Activated CD8-positive, alpha-beta memory T cell treated with anti-CD3 and anti-CD28 coated beads, Interleukin-2, amount 10 ng/mL, durations not matched to agents 7 days and 5 days (primary cell): ENCODE data around the gene AP3B2. TPM values are rescaled to one million over a fixed set of nuclear protein-coding genes. Genes with fewer than 3 reads are reported as not detected.

Experiments used
- ATAC-seq: fragments of 150-1000 bp; cut with Tn5 transposase; one replicate; pipeline ENCODE4 v1.10.0; 2021; ENCODE audit warnings: moderate library complexity
- CTCF ChIA-PET: fragments of 350-600 bp; sonication (Branson Sonifier 250); formaldehyde crosslinking; loops from one replicate; lab custom pipeline; 2021; ENCODE audit warnings: antibody characterized with exemption; lab: Charles Lee
- DNase-seq: peaks from one replicate; pipeline ENCODE4 v3.0.0-alpha.2; 2020
- H3K27ac Mint-ChIP-seq: one replicate; pipeline ENCODE4 v1.8.0; 2021; ENCODE audit warnings: mild to moderate bottlenecking, mixed read lengths
- H3K27me3 Mint-ChIP-seq: one replicate; pipeline ENCODE4 v1.8.0; 2021; ENCODE audit warnings: mixed read lengths
- H3K36me3 Mint-ChIP-seq: one replicate; pipeline ENCODE4 v1.8.0; 2021; ENCODE audit warnings: mild to moderate bottlenecking, mixed read lengths
- H3K4me1 Mint-ChIP-seq: one replicate; pipeline ENCODE4 v1.8.0; 2021; ENCODE audit warnings: mixed read lengths
- H3K4me3 Mint-ChIP-seq: one replicate; pipeline ENCODE4 v1.8.0; 2021; ENCODE audit warnings: mild to moderate bottlenecking, moderate library complexity, mixed read lengths
- H3K9me3 Mint-ChIP-seq: one replicate; pipeline ENCODE4 v1.8.0; 2022; ENCODE audit warnings: low read depth, mixed read lengths
- total RNA-seq, 2 experiments: library from RNA; stranded (reverse); gene quantifications; one replicate each; pipeline ENCODE4 v1.2.3, GENCODE V29; 2021

Gene AP3B2
- total RNA-seq, 2 experiments from 2014 or later: not detected

DNA sequence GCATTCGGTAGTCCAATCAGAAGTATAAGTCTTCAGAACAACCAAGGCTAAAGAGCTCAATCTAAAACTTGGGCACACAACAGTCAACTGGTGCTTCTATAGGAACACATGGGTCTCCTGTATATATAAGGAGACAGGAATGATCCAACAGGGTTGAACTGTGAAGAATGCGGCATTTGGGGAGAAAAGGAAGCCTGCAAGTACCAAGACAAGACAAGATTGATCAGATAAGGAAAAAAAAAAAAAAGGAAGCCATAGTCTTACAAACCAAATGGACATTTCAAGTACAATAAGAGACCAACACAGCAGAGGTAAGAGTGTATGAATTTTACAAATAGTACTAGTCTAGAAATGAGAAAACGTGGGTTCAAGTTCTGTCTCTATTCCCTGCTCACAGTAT lies 69.0 kb downstream of the AP3B2 start:
- H3K27me3 Mint-ChIP-seq: peaks cover 83% of the 10 kb centered on the region

DNA sequence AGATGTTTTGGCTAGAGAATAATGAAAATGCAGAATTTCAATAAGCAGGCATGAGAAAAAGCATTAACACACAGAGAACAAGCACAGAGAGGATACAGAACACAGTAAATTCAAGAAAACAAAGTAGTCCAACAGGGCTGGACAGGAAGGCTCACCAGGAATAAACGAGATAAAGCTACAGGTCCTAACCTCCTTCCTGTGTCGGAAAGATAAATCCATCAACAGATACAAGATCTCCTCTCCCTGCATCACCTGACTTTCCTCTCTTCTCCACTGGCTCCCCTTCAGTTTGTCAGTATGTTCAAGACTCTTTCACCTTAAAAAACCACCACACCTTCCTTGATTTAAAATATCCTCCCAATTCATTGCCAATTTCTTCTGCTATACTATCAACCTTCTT lies 73.9 kb downstream of the AP3B2 start:
- no peaks in the 10 kb centered on the region for H3K36me3 Mint-ChIP-seq
- no peak for DNase-seq
- H3K4me1 Mint-ChIP-seq: no peaks in the 10 kb centered on the region
- H3K9me3 Mint-ChIP-seq: no peaks in the 10 kb centered on the region
- ATAC-seq: no peak
- CTCF ChIA-PET: no interaction called here
- peaks cover 52% of the 10 kb centered on the region for H3K27me3 Mint-ChIP-seq
- no peak overlapping the region for H3K4me3 Mint-ChIP-seq
- H3K27ac Mint-ChIP-seq: no peak overlapping the region

More for the DNA sequence above, 69.0 kb downstream of the AP3B2 start:
- Mint-ChIP-seq H3K9me3 (no peaks in the 10 kb centered on the region), H3K4me1 (no peaks in the 10 kb centered on the region), H3K27ac (no peak overlapping the region), H3K36me3 (no peaks in the 10 kb centered on the region), H3K4me3 (no peak overlapping the region)
- no peak for DNase-seq
- no peak for ATAC-seq
- CTCF ChIA-PET: no interaction called here

DNA sequence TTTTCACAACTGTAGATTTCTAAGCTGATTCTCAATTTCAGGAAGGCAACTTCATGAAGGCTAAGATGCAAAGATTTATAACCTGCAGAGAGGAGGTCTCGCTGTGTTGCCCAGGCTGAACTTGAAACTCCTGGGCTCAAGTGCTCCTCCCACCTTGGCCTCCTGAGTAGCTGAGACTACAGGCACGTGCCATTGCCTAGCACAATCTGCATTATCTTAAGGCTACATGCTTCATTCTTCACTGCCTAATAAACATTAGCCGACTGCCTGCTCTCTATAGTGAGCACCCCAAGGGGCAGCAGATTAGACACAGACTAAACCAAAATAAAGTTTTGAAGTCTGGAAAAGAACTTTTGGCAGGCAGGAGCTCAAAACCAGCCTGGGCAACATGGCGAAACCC lies 79.6 kb downstream of the AP3B2 start:
- CTCF ChIA-PET: no interaction called here
- ATAC-seq (no peak), DNase-seq (no peak)
- H3K27ac Mint-ChIP-seq: no peak overlapping the region
- H3K4me1 Mint-ChIP-seq: no peaks in the 10 kb centered on the region
- H3K36me3 Mint-ChIP-seq: no peaks in the 10 kb centered on the region
- no peaks in the 10 kb centered on the region for H3K9me3 Mint-ChIP-seq
- no peak overlapping the region for H3K4me3 Mint-ChIP-seq
- peaks cover 9% of the 10 kb centered on the region for H3K27me3 Mint-ChIP-seq

DNA sequence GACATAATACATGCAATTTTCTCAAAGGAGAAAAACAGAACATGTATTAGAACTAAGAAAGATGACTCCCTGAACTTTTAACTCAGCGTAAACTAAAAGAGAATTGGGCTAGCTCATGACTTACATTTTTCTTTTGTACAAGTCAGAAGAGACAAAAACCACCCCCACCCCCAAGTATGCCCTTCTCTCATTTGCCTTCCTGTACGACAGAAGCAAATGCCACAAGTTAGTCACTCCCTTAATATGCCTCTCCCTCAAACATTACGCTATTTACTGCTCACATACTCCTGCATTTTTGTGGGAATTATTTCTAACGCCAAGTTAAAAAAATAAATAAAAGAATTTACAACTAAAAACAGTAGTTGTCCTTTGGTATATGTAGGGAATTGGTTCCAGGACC lies 84.5 kb downstream of the AP3B2 start:
- Mint-ChIP-seq H3K4me3 (no peak overlapping the region), H3K9me3 (no peaks in the 10 kb centered on the region), H3K27me3 (peaks cover 4% of the 10 kb centered on the region), H3K27ac (no peak overlapping the region), H3K36me3 (no peaks in the 10 kb centered on the region), H3K4me1 (no peaks in the 10 kb centered on the region)
- CTCF ChIA-PET: no interaction called here
- no peak for DNase-seq
- no peak for ATAC-seq

DNA sequence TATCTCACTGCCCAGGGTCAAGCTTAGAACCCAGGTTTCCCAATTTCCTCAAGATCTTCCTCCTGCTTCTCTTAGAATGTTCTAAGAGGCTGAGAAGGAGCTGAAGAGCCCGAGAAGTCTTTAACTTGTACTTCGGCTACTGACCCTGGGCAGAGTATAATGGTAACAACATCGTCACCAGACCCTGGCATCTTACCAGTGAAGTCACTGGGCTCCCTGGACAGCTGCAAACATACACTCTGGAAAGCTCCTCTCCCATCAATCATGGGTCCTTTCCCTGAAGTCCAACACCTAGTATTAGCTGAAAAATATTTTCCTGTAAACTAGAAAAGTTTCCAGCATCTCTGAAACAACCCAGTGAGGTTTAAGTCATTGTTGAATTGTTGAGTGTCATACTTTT lies 85.2 kb downstream of the AP3B2 start:
- no peaks in the 10 kb centered on the region for H3K36me3 Mint-ChIP-seq
- no peak for DNase-seq
- no peak for ATAC-seq
- CTCF ChIA-PET: no interaction called here
- no peak overlapping the region for H3K27ac Mint-ChIP-seq
- H3K4me1 Mint-ChIP-seq: no peaks in the 10 kb centered on the region
- H3K27me3 Mint-ChIP-seq: peaks cover 4% of the 10 kb centered on the region
- no peak overlapping the region for H3K4me3 Mint-ChIP-seq
- H3K9me3 Mint-ChIP-seq: no peaks in the 10 kb centered on the region

DNA sequence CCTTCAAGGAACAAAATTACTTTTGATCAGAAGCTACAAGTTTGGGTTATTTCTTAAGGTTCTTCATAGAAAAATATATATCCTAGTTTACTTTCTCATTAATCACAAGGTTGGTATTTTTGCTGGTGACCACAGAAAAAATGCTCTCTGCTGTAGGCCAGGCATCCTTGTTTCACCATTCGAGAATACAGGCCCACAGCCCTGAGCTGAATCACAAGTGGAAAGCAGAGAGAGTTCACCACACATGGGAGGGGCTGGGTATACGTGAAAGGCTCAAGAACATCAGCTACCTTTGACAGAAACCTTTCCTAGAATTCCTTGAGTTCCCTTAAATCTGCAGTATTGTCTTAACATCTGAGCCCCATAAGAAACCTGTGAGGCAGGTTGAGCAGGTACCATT lies 85.7 kb downstream of the AP3B2 start:
- H3K9me3 Mint-ChIP-seq: no peaks in the 10 kb centered on the region
- CTCF ChIA-PET: no interaction called here
- peaks cover 4% of the 10 kb centered on the region for H3K27me3 Mint-ChIP-seq
- H3K4me3 Mint-ChIP-seq: no peak overlapping the region
- ATAC-seq: no peak
- no peaks in the 10 kb centered on the region for H3K4me1 Mint-ChIP-seq
- no peak overlapping the region for H3K27ac Mint-ChIP-seq
- DNase-seq: no peak
- no peaks in the 10 kb centered on the region for H3K36me3 Mint-ChIP-seq

DNA sequence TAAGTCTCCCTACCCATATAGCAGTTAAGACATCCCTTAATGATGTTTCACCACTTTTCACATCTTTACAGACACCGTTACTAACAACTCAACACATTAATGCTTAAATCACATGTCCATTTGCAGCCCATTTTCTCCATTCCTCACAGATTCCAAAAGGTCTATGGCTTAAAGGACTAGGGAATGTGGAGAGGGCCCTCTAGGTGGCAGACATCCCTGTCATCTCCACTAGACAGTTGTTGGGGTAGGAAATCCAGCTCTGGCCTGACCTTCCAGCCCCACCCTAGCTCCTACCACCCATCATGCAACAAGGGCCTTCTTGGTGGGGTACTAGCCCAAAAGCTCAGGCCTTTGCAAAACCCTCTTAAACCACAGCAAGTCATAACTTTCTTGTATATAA lies 87.7 kb downstream of the AP3B2 start:
- no peak for ATAC-seq
- no peak overlapping the region for H3K4me3 Mint-ChIP-seq

DNA sequence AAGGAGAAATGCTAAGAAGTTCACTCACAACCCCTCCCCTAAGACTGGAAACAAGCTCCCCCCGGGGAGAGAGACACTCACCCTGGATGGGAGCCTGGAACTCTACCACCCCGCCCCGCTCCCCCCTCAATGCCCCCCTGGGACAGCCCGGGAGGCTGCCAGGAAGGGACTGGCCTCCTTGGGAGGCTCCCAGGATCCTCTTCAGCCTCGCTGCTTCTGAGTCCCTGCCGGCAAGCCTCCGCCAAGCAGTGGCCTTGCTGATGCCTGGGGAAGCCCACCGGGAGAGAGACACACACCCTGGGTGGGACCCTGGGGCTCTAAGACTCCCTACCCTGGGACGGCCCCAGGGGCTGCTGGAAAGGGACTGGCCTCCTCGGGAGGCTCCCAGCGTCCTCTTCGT lies 95.9 kb downstream of the AP3B2 start:
- Mint-ChIP-seq H3K9me3 (no peaks in the 10 kb centered on the region), H3K4me1 (no peaks in the 10 kb centered on the region), H3K27me3 (peaks cover 24% of the 10 kb centered on the region), H3K36me3 (no peaks in the 10 kb centered on the region), H3K4me3 (no peak overlapping the region), H3K27ac (no peak overlapping the region)
- ATAC-seq: no peak
- CTCF ChIA-PET: no interaction called here
- no peak for DNase-seq

More for the DNA sequence above, 87.7 kb downstream of the AP3B2 start:
- Mint-ChIP-seq H3K27me3 (peaks cover 6% of the 10 kb centered on the region), H3K9me3 (no peaks in the 10 kb centered on the region), H3K4me1 (no peaks in the 10 kb centered on the region), H3K36me3 (no peaks in the 10 kb centered on the region), H3K27ac (no peak overlapping the region)
- CTCF ChIA-PET: interaction anchor here (0.7 kb wide), 1 partner anchor 48 kb away, joined by 3 read pairs; no protein-coding TSS in a partner anchor
- no peak for DNase-seq

DNA sequence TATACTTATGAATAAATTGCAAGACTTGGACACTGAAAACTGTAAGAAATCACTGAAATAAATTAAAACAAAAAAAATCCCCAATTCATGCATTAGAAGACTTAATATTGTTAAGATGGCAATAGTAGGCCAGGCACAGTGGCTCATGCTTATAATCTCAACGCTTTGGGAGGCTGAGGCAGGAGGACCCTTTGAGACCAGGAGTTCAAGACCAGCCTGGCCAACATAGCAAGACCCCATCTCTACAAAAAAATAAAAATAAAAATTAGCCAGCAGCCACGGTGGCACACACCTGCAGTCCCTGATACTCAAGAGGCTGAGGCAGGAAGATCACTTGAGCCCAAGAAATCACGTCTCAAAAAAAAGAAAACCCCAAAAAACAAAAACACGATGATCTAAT lies 98.3 kb downstream of the AP3B2 start:
- DNase-seq: no peak

More for the DNA sequence above, 98.3 kb downstream of the AP3B2 start:
- peaks cover 15% of the 10 kb centered on the region for H3K27me3 Mint-ChIP-seq
- H3K4me1 Mint-ChIP-seq: no peaks in the 10 kb centered on the region
- CTCF ChIA-PET: no interaction called here
- no peak overlapping the region for H3K27ac Mint-ChIP-seq
- no peaks in the 10 kb centered on the region for H3K9me3 Mint-ChIP-seq
- no peaks in the 10 kb centered on the region for H3K36me3 Mint-ChIP-seq
- ATAC-seq: no peak
- H3K4me3 Mint-ChIP-seq: no peak overlapping the region

Other genes starting within 250 kb of the AP3B2 start
- 1,000 to 10,000 TPM; 1,238 to 1,479 TPM for gene RPS17, start 169.4 kb downstream of the AP3B2 start, total RNA-seq
- gene CPEB1, start 62.5 kb downstream of the AP3B2 start, total RNA-seq: not detected
- not detected for gene FSD2, start 96.2 kb upstream of the AP3B2 start, total RNA-seq
- gene WHAMM, start 99.8 kb upstream of the AP3B2 start, total RNA-seq: 10 to 100 TPM in 1 of 2 experiments, 1 to 10 TPM in 1; 9.1 to 11.0 TPM
- 10 to 100 TPM in 1 of 2 experiments, 1 to 10 TPM in 1; 8.2 to 14.4 TPM for gene HOMER2, start 242.8 kb upstream of the AP3B2 start, total RNA-seq